ENCODE data around the gene NRG3. TPM values are rescaled to one million over a fixed set of nuclear protein-coding genes. Genes with fewer than 3 reads are reported as not detected.

Gene NRG3
- total RNA-seq, 1 experiment from 2014 or later, result 0.66 TPM

DNA sequence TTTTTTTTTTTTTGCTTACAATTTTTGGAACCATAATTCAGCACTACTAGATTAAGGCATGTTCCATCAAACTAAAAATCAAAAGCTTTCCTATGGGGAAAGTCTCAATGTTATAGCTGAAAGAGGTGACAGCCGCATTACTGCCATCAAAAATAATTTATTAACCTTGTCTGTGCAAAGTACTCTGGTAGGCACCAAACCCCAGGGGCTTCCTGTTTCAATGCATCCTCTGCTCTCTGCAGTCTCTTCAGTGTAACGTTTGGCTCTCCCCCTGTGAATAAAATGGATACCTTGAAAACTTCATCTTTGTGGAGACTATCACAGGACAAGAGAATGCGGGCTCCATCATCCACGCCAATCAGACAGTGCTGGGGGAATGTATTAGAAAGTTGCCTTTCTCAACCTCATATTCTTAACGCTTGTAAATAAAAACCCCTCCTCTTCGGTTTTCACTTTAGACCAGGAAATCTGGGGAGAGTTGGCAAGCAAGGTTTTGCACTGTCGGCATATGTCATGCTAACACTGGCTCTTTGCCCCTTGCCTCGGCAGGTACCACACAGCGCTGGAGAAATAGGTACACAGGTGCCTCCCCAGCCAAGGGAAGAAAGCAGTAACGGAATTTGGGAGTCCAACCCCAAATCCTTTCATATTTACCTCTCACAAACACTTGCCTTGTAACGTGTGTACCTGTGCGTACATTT is 1.6 kb upstream of the NRG3 start:
- Mint-ChIP-seq H3K4me1 (ENCODE audit: low read depth, unreplicated experiment) (no peaks in the 10 kb centered on the region), H3K27ac (ENCODE audit: unreplicated experiment) (no peak overlapping the region), H3K36me3 (ENCODE audit: insufficient read depth, unreplicated experiment) (no peaks in the 10 kb centered on the region), H3K4me3 (ENCODE audit: unreplicated experiment) (no peak overlapping the region), H3K27me3 (ENCODE audit: insufficient read depth, unreplicated experiment) (peaks cover 5% of the 10 kb centered on the region), H3K9me3 (ENCODE audit: unreplicated experiment) (peaks cover 10% of the 10 kb centered on the region)
- Histone ChIP-seq H3K27me3 (replicated peaks; ENCODE audit: control insufficient read depth, insufficient read depth, low read length) (no peaks in the 10 kb centered on the region), H3K4me3 (ENCODE audit: low read depth, low read length) (no peak overlapping the region), H3K9me3 (no peaks in the 10 kb centered on the region), H3K4me1 (no peaks in the 10 kb centered on the region), H3K36me3 (ENCODE audit: control insufficient read depth, insufficient read depth, low read length) (no peaks in the 10 kb centered on the region)
- CTCF ChIA-PET, result no interaction called here
- TF ChIP-seq, protein P1, sequence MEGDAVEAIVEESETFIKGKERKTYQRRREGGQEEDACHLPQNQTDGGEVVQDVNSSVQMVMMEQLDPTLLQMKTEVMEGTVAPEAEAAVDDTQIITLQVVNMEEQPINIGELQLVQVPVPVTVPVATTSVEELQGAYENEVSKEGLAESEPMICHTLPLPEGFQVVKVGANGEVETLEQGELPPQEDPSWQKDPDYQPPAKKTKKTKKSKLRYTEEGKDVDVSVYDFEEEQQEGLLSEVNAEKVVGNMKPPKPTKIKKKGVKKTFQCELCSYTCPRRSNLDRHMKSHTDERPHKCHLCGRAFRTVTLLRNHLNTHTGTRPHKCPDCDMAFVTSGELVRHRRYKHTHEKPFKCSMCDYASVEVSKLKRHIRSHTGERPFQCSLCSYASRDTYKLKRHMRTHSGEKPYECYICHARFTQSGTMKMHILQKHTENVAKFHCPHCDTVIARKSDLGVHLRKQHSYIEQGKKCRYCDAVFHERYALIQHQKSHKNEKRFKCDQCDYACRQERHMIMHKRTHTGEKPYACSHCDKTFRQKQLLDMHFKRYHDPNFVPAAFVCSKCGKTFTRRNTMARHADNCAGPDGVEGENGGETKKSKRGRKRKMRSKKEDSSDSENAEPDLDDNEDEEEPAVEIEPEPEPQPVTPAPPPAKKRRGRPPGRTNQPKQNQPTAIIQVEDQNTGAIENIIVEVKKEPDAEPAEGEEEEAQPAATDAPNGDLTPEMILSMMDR (IDR thresholded peaks at IDR 0.05; ENCODE audit: insufficient read depth in 1 of 2, low read depth in 1 of 2, low read length in 1 of 2, severe bottlenecking in 1 of 2, unreplicated experiment in 1 of 2), result no peak
- BruUV-seq (replicated peaks), result no TSS peak
- DNase-seq, result no peak
- intact Hi-C loops (cut with micrococcal nuclease; ENCODE audit: unreplicated experiment), result no loop called here
- POLR2A ChIA-PET, result no interaction called here

DNA sequence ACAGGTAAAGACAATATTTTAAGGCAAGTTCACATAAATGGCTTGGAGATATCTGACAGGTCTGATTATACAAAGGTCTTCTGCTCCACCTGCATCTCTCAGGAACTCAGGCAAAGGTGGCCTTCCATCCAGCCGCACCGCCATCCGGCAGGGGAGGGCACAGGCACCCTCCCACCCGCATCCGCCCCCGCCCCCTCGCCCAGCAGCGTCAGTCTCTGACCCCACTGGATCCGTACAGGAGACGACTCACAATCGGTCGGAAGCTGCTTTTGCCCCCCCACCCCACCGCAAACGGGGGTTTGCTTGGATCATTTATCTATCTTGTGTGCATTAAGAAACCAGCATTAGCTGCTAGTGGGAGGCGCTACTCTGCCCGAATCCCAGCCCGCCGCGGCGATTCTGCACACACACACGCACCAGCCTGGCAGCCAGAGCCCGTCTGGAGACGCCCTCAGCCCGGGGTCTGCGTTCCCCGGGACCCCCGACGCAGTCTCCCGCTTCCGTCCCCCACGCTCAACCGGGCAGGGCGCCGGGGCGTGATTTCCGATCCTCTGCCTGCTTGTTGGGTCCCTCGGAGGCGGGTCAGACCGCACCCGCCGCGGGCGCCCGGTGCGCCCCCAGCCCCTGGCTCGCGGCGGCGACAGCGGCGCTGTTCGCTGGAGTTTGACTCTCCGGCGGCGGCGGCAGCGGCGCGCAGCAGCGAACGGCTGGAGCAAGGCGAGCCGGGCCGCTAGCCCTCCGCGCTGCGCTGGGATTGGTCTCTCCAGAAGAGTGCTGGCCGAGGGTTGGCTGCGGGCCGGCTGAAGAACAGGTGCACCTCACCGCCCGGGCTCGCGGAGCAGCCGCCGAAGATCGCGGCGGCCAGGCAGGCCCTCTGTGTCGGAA is 820 bp upstream of the NRG3 start:
- peaks cover 10% of the 10 kb centered on the region for H3K9me3 Mint-ChIP-seq (ENCODE audit: unreplicated experiment)
- Histone ChIP-seq H3K9me3 (no peaks in the 10 kb centered on the region), H3K4me1 (no peaks in the 10 kb centered on the region), H3K36me3 (ENCODE audit: control insufficient read depth, insufficient read depth, low read length) (no peaks in the 10 kb centered on the region), H3K27me3 (replicated peaks; ENCODE audit: control insufficient read depth, insufficient read depth, low read length) (no peaks in the 10 kb centered on the region), H3K4me3 (ENCODE audit: low read depth, low read length) (no peak overlapping the region)
- no peak overlapping the region for H3K27ac Mint-ChIP-seq (ENCODE audit: unreplicated experiment)
- no peak for DNase-seq
- BruUV-seq (replicated peaks), result no TSS peak
- ChIA-PET CTCF (no interaction called here), POLR2A (no interaction called here)
- intact Hi-C loops (cut with micrococcal nuclease; ENCODE audit: unreplicated experiment), result no loop called here
- no peaks in the 10 kb centered on the region for H3K4me1 Mint-ChIP-seq (ENCODE audit: low read depth, unreplicated experiment)
- TF ChIP-seq, protein P1 (IDR thresholded peaks at IDR 0.05; ENCODE audit: insufficient read depth in 1 of 2, low read depth in 1 of 2, low read length in 1 of 2, severe bottlenecking in 1 of 2, unreplicated experiment in 1 of 2), result no peak
- no peaks in the 10 kb centered on the region for H3K36me3 Mint-ChIP-seq (ENCODE audit: insufficient read depth, unreplicated experiment)
- H3K27me3 Mint-ChIP-seq (ENCODE audit: insufficient read depth, unreplicated experiment), result peaks cover 7% of the 10 kb centered on the region
- H3K4me3 Mint-ChIP-seq (ENCODE audit: unreplicated experiment), result no peak overlapping the region

DNA sequence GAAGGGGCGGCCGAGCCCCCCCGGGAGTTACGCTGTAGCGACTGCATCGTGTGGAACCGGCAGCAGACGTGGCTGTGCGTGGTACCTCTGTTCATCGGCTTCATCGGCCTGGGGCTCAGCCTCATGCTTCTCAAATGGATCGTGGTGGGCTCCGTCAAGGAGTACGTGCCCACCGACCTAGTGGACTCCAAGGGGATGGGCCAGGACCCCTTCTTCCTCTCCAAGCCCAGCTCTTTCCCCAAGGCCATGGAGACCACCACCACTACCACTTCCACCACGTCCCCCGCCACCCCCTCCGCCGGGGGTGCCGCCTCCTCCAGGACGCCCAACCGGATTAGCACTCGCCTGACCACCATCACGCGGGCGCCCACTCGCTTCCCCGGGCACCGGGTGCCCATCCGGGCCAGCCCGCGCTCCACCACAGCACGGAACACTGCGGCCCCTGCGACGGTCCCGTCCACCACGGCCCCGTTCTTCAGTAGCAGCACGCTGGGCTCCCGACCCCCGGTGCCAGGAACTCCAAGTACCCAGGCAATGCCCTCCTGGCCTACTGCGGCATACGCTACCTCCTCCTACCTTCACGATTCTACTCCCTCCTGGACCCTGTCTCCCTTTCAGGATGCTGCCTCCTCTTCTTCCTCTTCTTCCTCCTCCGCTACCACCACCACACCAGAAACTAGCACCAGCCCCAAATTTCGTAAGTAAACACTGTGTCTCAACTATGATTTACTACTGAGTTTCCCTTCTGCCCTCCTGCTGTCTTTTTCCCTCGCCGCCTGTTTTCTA is 666 bp downstream of the NRG3 start:
- no peaks in the 10 kb centered on the region for H3K36me3 Mint-ChIP-seq (ENCODE audit: insufficient read depth, unreplicated experiment)
- no peak overlapping the region for H3K4me3 Mint-ChIP-seq (ENCODE audit: unreplicated experiment)
- H3K9me3 Mint-ChIP-seq (ENCODE audit: unreplicated experiment), result peaks cover 10% of the 10 kb centered on the region
- H3K4me1 Mint-ChIP-seq (ENCODE audit: low read depth, unreplicated experiment), result no peaks in the 10 kb centered on the region
- POLR2A ChIA-PET, result interaction anchor here (0.7 kb wide), 1 partner anchor 180 kb away, joined by 6 read pairs; no protein-coding TSS in a partner anchor
- Histone ChIP-seq H3K27me3 (replicated peaks; ENCODE audit: control insufficient read depth, insufficient read depth, low read length) (no peaks in the 10 kb centered on the region), H3K4me3 (ENCODE audit: low read depth, low read length) (no peak overlapping the region), H3K9me3 (no peaks in the 10 kb centered on the region), H3K4me1 (no peaks in the 10 kb centered on the region), H3K36me3 (ENCODE audit: control insufficient read depth, insufficient read depth, low read length) (no peaks in the 10 kb centered on the region)
- BruUV-seq (replicated peaks), result no TSS peak
- TF ChIP-seq, protein P1 (IDR thresholded peaks at IDR 0.05; ENCODE audit: insufficient read depth in 1 of 2, low read depth in 1 of 2, low read length in 1 of 2, severe bottlenecking in 1 of 2, unreplicated experiment in 1 of 2), result no peak
- H3K27ac Mint-ChIP-seq (ENCODE audit: unreplicated experiment), result no peak overlapping the region
- CTCF ChIA-PET, result no interaction called here
- intact Hi-C loops (cut with micrococcal nuclease; ENCODE audit: unreplicated experiment), result no loop called here
- H3K27me3 Mint-ChIP-seq (ENCODE audit: insufficient read depth, unreplicated experiment), result peaks cover 7% of the 10 kb centered on the region
- DNase-seq, result no peak

All from Caco-2 (cell line).